SK-N-SH (cell line): ENCODE measurements around the gene RNF215. TPM values are rescaled to one million over a fixed set of nuclear protein-coding genes. Genes with fewer than 3 reads are reported as not detected.

Experiments used
- CTCF ChIA-PET: fragments of 300-600, 350-600 bp; formaldehyde crosslinking; extraction: SDS; loops from one replicate; lab custom pipeline; 2021; lab: Yijun Ruan, JAX
- POLR2A ChIA-PET: fragments of 350-600 bp; sonication (Branson Sonifier 250); formaldehyde crosslinking; extraction: SDS; loops from one replicate; lab custom pipeline; 2020; ENCODE audit warnings: antibody characterized with exemption, inconsistent platforms; lab: Yijun Ruan, JAX
- DNase-seq: peaks from one replicate; pipeline ENCODE4 v3.0.0; 2012
- H2AFZ ChIP-seq: fragments of 200-600 bp; sonication (generic); 2 replicates; pipeline ENCODE4 v1.8.1; 2016; ENCODE audit warnings: antibody characterized with exemption, mild to moderate bottlenecking, low read depth
- H3F3A ChIP-seq: fragments of 200-600 bp; sonication (generic); replicated peaks from 2 replicates; pipeline ENCODE3; 2016; ENCODE audit warnings: antibody characterized with exemption, mild to moderate bottlenecking; ENCODE audit not compliant: insufficient read depth
- H3K27ac ChIP-seq, 2 experiments: fragments of 200-500 bp in 1 of 2; fragments of 200-600 bp in 1 of 2; sonication (Bioruptor generic) in 1 of 2; sonication (generic), shearing (Covaris generic) in 1 of 2; 2 replicates each; pipeline versions ENCODE4 v1.5.1 to v1.6.1; 2014 to 2016; ENCODE audit warnings: low read depth in 2 of 2, inconsistent platforms in 1 of 2, low read length in 1 of 2, mild to moderate bottlenecking in 1 of 2, mixed read lengths in 1 of 2
- H3K27me3 ChIP-seq: fragments of 200-600 bp; sonication (generic), shearing (Covaris generic); 2 replicates; pipeline ENCODE4 v1.6.1; 2016; ENCODE audit warnings: mixed run types; ENCODE audit not compliant: insufficient read depth
- H3K36me3 ChIP-seq, 2 experiments: fragments of 200-500 bp in 1 of 2; fragments of 200-600 bp in 1 of 2; sonication (Bioruptor generic) in 1 of 2; sonication (generic) in 1 of 2; replicated peaks in 1 of 2; 2 replicates each; pipeline versions ENCODE3 to v1.5.1; 2014 to 2016; ENCODE audit warnings: low read length in 1 of 2, mild to moderate bottlenecking in 1 of 2; ENCODE audit not compliant: insufficient read depth in 2 of 2, control insufficient read depth in 1 of 2
- H3K4me1 ChIP-seq, 2 experiments: fragments of 200-500 bp in 1 of 2; fragments of 200-600 bp in 1 of 2; sonication (Bioruptor generic) in 1 of 2; sonication (generic), shearing (Covaris generic) in 1 of 2; 2 replicates each; pipeline versions ENCODE4 v1.5.1 to v1.6.1; 2014 to 2016; ENCODE audit warnings: low read depth in 1 of 2, low read length in 1 of 2, mixed run types in 1 of 2; ENCODE audit not compliant: insufficient read depth in 2 of 2, control insufficient read depth in 1 of 2
- H3K4me2 ChIP-seq: fragments of 200-600 bp; sonication (generic), shearing (Covaris generic); 2 replicates; pipeline ENCODE4 v1.6.1; 2017; ENCODE audit warnings: mixed run types
- H3K4me3 ChIP-seq, 2 experiments: fragments of 200-500 bp in 1 of 2; fragments of 200-600 bp in 1 of 2; sonication (Bioruptor generic) in 1 of 2; sonication (generic), shearing (Covaris generic) in 1 of 2; 2 replicates each; pipeline versions ENCODE4 v1.5.1 to v1.8.1; 2014 to 2016; ENCODE audit warnings: low read depth in 2 of 2, inconsistent platforms in 1 of 2, low read length in 1 of 2, mild to moderate bottlenecking in 1 of 2, mixed read lengths in 1 of 2, moderate library complexity in 1 of 2
- H3K79me2 ChIP-seq: fragments of 200-600 bp; sonication (generic); 2 replicates; pipeline ENCODE4 v1.8.1; 2017; ENCODE audit warnings: mild to moderate bottlenecking; ENCODE audit not compliant: insufficient read depth
- H3K9ac ChIP-seq: fragments of 200-600 bp; sonication (generic); 2 replicates; pipeline ENCODE4 v1.6.1; 2017; ENCODE audit warnings: mixed run types
- H3K9me2 ChIP-seq: fragments of 200-600 bp; sonication (generic); 2 replicates; pipeline ENCODE4 v1.6.1; 2017; ENCODE audit warnings: mixed run types
- H3K9me3 ChIP-seq: fragments of 200-600 bp; sonication (generic); 2 replicates; pipeline ENCODE4 v1.6.1; 2017; ENCODE audit warnings: mixed run types, mild to moderate bottlenecking, moderate library complexity
- H4K20me1 ChIP-seq: fragments of 200-600 bp; sonication (generic); 2 replicates; pipeline ENCODE4 v1.6.1; 2017; ENCODE audit warnings: mild to moderate bottlenecking, mixed run types; ENCODE audit not compliant: insufficient read depth
- CTCF ChIP-seq: fragments of 200-600 bp; sonication (generic); IDR thresholded peaks from 2 replicates; pipeline ENCODE4 v1.6.1; 2017; ENCODE audit warnings: antibody characterized with exemption, mild to moderate bottlenecking, moderate library complexity
- FOSL2 ChIP-seq: IDR thresholded peaks from 2 replicates; pipeline ENCODE4 v1.4.0; 2012; ENCODE audit warnings: low read depth, mild to moderate bottlenecking, moderate library complexity, borderline replicate concordance
- FOXJ3 ChIP-seq: sonication (generic); formaldehyde crosslinking; IDR thresholded peaks from 2 replicates; pipeline ENCODE4 v1.5.1; 2020; ENCODE audit warnings: mild to moderate bottlenecking, missing genetic modification reagents
- FOXM1 ChIP-seq: IDR thresholded peaks from 2 replicates; pipeline ENCODE4 v1.4.0; 2012; ENCODE audit warnings: low read depth, mild to moderate bottlenecking
- GABPA ChIP-seq: IDR thresholded peaks from 2 replicates; pipeline ENCODE4 v1.4.0; 2012; ENCODE audit warnings: low read depth, mild to moderate bottlenecking
- GATA2 ChIP-seq: sonication (generic); formaldehyde crosslinking; IDR thresholded peaks from 2 replicates; pipeline ENCODE4 v1.5.0; 2020; ENCODE audit warnings: mild to moderate bottlenecking, missing genetic modification reagents
- JUND ChIP-seq: IDR thresholded peaks from 2 replicates; pipeline ENCODE4 v1.4.0; 2012
- MXI1 ChIP-seq: IDR thresholded peaks from 2 replicates; pipeline ENCODE4 v1.6.1; 2012; ENCODE audit warnings: mild to moderate bottlenecking, low read depth, low read length, improper control_type of control experiment
- NFIC ChIP-seq: IDR thresholded peaks from 2 replicates; pipeline ENCODE4 v1.4.0; 2012; ENCODE audit warnings: borderline replicate concordance
- NRF1 ChIP-seq: IDR thresholded peaks from 2 replicates; pipeline ENCODE4 v1.6.1; 2012; ENCODE audit warnings: low read depth, mild to moderate bottlenecking, low read length
- PBX3 ChIP-seq: IDR thresholded peaks from 2 replicates; pipeline ENCODE4; 2012
- RFX5 ChIP-seq: IDR thresholded peaks from 2 replicates; pipeline ENCODE4 v1.6.1; 2012; ENCODE audit warnings: mild to moderate bottlenecking, improper control_type of control experiment, low read length
- SIN3A ChIP-seq: IDR thresholded peaks from 2 replicates; pipeline ENCODE4 v1.6.1; 2012; ENCODE audit warnings: low read depth, mild to moderate bottlenecking, low read length, moderate library complexity, borderline replicate concordance
- TAF1 ChIP-seq: IDR thresholded peaks from 2 replicates; pipeline ENCODE4 v1.6.1; 2012; ENCODE audit warnings: low read depth, mild to moderate bottlenecking, low read length, moderate library complexity, borderline replicate concordance
- TCF12 ChIP-seq: IDR thresholded peaks from 2 replicates; pipeline ENCODE4 v1.4.0; 2012
- YY1 ChIP-seq: IDR thresholded peaks from 2 replicates; pipeline ENCODE4 v1.4.0; 2012; ENCODE audit warnings: low read depth, mild to moderate bottlenecking
- WGBS: methylation state at CpG from one replicate; pipeline ENCODE4 v1.1.6; 2017; ENCODE audit warnings: low lambda C conversion rate; 5-methylcytosine and 5-hydroxymethylcytosine counted together
- polyA plus RNA-seq, 3 experiments: library from polyadenylated mRNA; depleted of rRNA; stranded (reverse); fragments of >200 nt; gene quantifications; 2 replicates each; pipeline ENCODE4 v1.2.3, GENCODE V29; 2012
- TF ChIP-seq, protein P1 (sequence below): fragments of 150-350 bp; IDR thresholded peaks from 2 replicates; pipeline ENCODE4 v1.6.1; 2016; ENCODE audit warnings: mild to moderate bottlenecking, low read depth, low read length
- TF ChIP-seq, protein P2 (sequence below): IDR thresholded peaks from 2 replicates; pipeline ENCODE4 v1.4.0; 2012; ENCODE audit warnings: low read depth, borderline replicate concordance
- TF ChIP-seq, protein P3 (sequence below): IDR thresholded peaks from 2 replicates; pipeline ENCODE4 v1.4.0; 2012; ENCODE audit warnings: low read depth

RNF215 gene
- polyA plus RNA-seq, 1 of the 3 experiments (the other 2 are of a cell fraction): 28.6 TPM

GRCh38 chr22:30414525-30415047 is 27.4 kb upstream of the RNF215 start:
- H2AFZ ChIP-seq: no peak overlapping the region
- no peaks in the 10 kb centered on the region for H3K27me3 ChIP-seq
- ChIA-PET POLR2A (interaction anchor here (0.6 kb wide), 1 partner anchor 33 kb away, joined by 3 read pairs; no protein-coding TSS in a partner anchor), CTCF (interaction anchor here (1.1 to 1.5 kb wide), 2 partner anchors 9 to 126 kb away, joined by 5 to 10 read pairs; partner anchors contain the start of gene CASTOR1)
- peaks cover 3% of the 10 kb centered on the region for H3F3A ChIP-seq
- H3K27ac ChIP-seq: no peak overlapping the region
- H4K20me1 ChIP-seq: no peaks in the 10 kb centered on the region
- no peak overlapping the region for H3K4me2 ChIP-seq
- peaks cover 0 to 4% of the 10 kb centered on the region in 2 experiments; a peak in 1 of 4 replicates for H3K4me1 ChIP-seq
- no peaks in the 10 kb centered on the region for H3K9me3 ChIP-seq
- TF ChIP-seq NFIC: no peak
- TF ChIP-seq, protein P1, sequence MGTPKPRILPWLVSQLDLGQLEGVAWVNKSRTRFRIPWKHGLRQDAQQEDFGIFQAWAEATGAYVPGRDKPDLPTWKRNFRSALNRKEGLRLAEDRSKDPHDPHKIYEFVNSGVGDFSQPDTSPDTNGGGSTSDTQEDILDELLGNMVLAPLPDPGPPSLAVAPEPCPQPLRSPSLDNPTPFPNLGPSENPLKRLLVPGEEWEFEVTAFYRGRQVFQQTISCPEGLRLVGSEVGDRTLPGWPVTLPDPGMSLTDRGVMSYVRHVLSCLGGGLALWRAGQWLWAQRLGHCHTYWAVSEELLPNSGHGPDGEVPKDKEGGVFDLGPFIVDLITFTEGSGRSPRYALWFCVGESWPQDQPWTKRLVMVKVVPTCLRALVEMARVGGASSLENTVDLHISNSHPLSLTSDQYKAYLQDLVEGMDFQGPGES: no peak
- no peak for TF ChIP-seq TAF1
- TF ChIP-seq FOXM1: no peak
- no peak for TF ChIP-seq FOSL2
- TF ChIP-seq MXI1: no peak
- no peak for TF ChIP-seq JUND
- no peak for TF ChIP-seq GABPA
- TF ChIP-seq YY1: no peak
- TF ChIP-seq GATA2 (CRISPR knock-in tag): no peak
- no peak for TF ChIP-seq SIN3A
- TF ChIP-seq, protein P2, sequence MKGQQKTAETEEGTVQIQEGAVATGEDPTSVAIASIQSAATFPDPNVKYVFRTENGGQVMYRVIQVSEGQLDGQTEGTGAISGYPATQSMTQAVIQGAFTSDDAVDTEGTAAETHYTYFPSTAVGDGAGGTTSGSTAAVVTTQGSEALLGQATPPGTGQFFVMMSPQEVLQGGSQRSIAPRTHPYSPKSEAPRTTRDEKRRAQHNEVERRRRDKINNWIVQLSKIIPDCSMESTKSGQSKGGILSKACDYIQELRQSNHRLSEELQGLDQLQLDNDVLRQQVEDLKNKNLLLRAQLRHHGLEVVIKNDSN: no peak
- TF ChIP-seq, protein P3, sequence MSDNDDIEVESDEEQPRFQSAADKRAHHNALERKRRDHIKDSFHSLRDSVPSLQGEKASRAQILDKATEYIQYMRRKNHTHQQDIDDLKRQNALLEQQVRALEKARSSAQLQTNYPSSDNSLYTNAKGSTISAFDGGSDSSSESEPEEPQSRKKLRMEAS: no peak
- H3K4me3 ChIP-seq: no peak overlapping the region
- WGBS: 83% methylated on average over 4 of the region's 4 CpGs
- peaks cover 30 to 44% of the 10 kb centered on the region in 2 experiments for H3K36me3 ChIP-seq
- no peaks in the 10 kb centered on the region for H3K9me2 ChIP-seq
- no peak overlapping the region for H3K9ac ChIP-seq
- H3K79me2 ChIP-seq: no peaks in the 10 kb centered on the region
- DNase-seq: no peak

DNA sequence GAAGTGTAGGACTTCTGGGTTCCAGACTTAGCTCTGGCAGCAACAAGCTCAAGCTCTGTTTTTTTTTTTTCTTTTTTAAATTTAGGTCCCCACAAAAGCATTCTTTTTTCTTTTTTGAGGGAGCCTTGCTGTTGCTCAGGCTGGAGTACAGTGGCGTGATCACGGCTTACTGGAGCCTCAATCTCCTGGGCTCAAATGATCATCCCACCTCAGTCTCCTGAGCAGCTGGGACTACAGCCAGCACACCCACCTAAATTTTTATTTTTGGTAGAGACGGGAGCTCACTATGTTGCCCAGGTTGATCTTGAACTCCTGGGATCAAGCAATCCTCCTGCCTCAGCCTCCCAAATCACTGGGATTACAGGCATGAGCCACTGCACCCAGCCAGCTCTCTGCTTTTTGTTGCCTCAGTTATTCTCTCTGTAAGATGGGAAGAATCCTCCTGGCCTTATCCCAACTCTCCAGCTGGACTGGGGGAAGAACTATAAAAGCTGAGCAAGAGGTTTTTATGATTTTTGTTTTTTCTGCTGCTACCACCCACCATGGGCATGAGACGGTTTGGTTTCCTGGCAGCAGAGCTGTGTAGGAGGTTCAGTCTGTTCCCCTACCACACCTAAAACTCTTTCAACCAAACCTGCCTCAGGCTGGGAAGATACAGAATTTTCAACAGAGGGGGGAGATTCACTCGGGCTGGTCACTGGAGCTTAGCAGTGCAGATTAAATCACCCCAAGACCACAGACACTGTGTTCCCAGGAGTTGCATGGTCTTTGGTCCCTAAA is 26.7 kb upstream of the RNF215 start:
- Histone ChIP-seq H3K9me3 (no peaks in the 10 kb centered on the region), H3K36me3 (peaks cover 25 to 44% of the 10 kb centered on the region in 2 experiments), H3K27me3 (no peaks in the 10 kb centered on the region), H3K4me1 (no peaks in the 10 kb centered on the region), H3K9ac (no peak overlapping the region), H3K79me2 (no peaks in the 10 kb centered on the region), H3K27ac (no peak overlapping the region), H3F3A (no peaks in the 10 kb centered on the region), H3K4me2 (no peak overlapping the region), H3K4me3 (no peak overlapping the region), H3K9me2 (no peaks in the 10 kb centered on the region), H2AFZ (no peak overlapping the region), H4K20me1 (no peaks in the 10 kb centered on the region)
- DNase-seq: no peak
- POLR2A ChIA-PET: interaction anchor here (0.8 to 1.9 kb wide), 2 partner anchors 9 to 12 kb away, joined by 3 to 10 read pairs; no protein-coding TSS in a partner anchor
- CTCF ChIA-PET: interaction anchor here (0.6 to 1.5 kb wide), 5 partner anchors 9 to 125 kb away, joined by 3 to 10 read pairs (median 3); partner anchors contain the start of genes CASTOR1 and RNF215
- 91% methylated on average over 5 of the region's 5 CpGs for WGBS
- TF ChIP-seq FOSL2 (no peak), CTCF (no peak), RFX5 (no peak), NRF1 (no peak), SIN3A (no peak), FOXJ3 (CRISPR knock-in tag) (no peak), TCF12 (no peak), PBX3 (no peak), MXI1 (no peak)
- TF ChIP-seq, protein P2: no peak
